NCI-H146 (cell line): ENCODE measurements around the gene PDE1C.
A peak's percentile ranks its signal among the peaks of the same experiment; 100 is the strongest.

Experiments
- DNase-seq: peaks from one replicate; lab custom pipeline; 2025; lab: John Stamatoyannopoulos, UW

The PDE1C gene

GRCh38 chr7:32074787-32075585, 4.8 kb upstream of the PDE1C start:
- no peak for DNase-seq

DNA sequence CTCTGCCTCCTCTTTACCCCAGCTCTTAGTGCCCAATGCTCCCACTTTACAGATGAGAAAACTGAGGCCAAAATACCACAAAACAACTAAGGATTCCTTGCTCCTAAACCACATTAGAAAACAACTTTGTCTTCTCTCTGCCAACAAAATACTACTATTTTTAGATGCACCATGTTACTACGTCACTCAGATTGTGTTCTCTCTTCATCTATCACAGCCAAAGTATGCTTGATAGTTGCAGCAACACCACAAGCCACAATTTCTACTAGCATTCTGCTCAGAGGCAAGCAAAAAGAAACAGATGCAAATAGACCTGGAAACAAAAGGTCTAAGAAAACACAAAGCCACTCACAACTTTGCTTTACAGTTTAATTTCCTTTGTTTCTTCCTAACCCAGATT, 3.3 kb upstream of the PDE1C start:
- no peak for DNase-seq

- no peak for DNase-seq
Observed at GRCh38 chr7:32072397-32072796, 2.2 kb upstream of the PDE1C start.

DNA sequence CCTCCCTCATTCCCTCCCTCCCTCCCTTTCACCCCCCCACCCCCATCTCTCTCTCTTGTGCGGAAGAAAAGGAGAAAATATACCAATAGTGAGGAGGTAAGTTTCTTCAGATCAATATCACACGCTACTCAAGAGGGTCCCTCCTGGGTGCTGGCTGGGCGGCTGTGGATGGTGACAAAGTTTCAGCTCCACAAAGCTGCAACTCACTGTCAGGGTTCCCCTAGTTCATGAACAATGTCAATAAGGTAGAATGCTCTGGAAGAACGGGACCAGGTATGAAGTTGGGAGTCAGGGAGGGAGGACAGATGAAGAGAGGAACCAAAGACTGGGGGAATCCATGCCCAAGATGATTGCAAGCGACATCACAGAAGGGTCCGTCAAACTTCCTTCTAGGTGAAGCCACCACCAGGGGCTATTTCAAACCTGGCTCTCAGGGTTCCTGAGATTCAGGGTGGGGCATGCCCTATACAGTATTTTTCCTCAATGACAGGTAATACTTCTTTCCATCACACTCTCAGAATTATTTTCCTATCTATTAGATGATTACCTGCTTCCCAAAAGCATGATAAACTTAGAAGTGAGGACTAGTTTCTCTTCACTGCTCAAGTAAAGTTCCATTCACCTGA, 1.4 kb upstream of the PDE1C start:
- no peak for DNase-seq

DNA sequence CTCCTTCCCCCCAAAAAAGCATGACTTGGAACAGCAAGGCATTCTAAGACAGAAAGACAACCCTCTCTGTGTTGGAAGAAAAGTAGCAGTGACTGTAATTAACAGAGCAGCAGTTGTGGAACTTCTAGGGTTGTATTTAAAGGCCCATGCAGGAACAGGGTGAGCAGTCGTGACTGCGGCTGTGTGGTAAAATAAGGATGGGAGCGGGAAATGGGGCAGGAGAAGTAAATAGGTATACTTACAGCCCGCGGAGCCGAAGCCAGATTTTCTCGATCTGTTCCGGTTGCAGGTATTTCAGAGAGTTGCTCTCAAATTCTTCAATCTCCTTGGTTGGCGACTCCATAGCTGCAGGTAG, 179 bp downstream of the PDE1C start:
- no peak for DNase-seq

- DNase-seq, result no peak
Observed at GRCh38 chr7:32069116-32069650, 1.0 kb downstream of the PDE1C start.

- DNase-seq, result no peak
Observed at GRCh38 chr7:32068411-32069101, 1.7 kb downstream of the PDE1C start.

DNA sequence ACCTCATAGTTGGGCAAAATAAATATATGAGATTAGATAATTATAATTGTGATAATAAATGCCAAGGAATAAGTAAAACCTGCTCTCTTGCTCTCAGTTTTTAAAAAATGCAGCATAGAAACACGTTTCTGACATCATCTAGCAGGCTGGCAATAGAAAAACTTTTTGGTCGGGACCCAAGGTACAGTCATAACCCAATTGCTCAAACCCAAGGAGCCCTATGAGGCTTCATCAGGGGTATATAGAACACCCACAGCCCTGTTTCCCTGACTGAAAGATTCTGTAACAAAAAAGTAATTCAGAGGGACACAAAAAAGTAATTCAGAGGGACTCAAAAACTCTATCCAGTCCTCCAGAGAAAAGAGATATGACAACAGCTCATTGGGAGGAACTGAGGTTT, 3.8 kb downstream of the PDE1C start:
- no peak for DNase-seq

DNA sequence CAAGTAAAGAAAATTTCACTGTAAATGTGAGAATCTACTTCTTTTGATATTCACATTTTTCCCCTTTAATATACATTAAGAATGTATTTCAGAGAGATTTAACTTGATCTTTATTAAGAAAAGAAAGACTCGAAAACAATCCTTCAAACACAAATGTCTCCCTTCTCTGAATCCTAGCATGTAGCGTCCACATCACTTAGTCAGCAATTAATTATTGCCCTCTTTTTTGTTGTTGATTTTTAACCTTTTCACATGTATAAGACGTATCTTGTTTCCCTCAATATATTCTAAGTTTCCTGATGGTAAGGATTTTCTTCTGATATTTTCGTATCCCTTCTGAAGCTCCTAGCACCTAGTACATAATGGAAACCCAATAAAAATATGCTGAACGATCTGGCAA, 6.6 kb downstream of the PDE1C start:
- DNase-seq, result no peak

DNA sequence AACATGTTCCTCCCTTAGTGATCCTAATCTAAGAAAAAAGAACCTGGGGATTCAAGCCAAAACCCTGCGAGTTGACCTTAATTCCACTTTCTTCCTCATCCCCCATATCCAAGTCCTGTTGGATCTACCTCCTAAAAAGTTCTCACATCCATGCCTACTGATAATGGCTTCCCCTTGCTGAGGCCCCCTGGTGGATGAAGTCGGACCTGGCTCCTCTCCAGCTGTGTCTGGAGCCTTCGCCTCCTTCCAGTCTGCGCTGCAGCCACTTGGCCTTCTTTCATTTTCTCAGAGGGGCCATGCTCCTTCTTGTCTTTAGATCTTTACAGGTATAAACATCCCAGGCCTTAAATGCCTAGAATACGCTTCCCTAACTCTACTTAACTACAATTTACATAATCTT, 8.1 kb downstream of the PDE1C start:
- DNase-seq, result peak; percentile 28

DNA sequence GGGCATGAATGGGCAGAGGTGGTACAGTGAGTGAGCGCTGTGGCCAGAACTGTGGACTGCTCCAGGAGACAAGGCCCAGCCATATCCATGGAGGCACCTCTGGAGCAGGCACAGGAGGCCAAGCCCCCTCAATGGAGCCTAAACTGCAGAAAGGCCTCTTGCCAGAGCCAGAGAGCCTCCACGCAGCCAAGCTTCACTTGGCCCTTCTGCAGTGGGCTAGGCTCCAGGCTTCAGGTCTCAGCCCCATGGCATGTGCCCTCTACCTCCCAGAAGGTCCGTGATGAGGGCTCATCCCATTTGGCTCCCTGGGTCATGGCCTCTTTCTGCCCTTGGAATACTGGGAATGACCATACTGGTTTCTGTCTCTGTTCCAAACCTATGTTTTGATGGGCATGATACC, 8.9 kb downstream of the PDE1C start:
- DNase-seq, result no peak

- DNase-seq, result no peak
Observed at GRCh38 chr7:32059289-32060011, 10.8 kb downstream of the PDE1C start.

DNA sequence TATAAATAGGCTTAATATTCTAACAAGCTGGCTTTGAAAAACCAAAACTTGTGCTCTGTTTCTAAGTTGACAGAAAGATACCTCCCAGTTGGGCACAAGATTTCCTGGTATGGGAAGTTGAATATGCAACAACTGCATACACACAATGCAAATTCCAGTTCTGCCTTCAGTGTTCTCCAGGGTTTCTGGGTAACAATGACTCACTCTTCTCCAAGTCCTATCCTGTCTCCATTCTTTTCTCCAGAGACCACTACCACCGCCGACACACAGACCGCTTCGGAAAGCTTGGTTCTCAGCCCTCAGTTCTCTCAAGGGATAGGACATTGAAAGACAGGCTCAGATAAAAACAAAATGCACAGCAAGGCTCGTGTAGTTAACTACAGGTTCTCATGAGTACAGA, 12.2 kb downstream of the PDE1C start:
- DNase-seq, result no peak

- no peak for DNase-seq
Observed at GRCh38 chr7:32056767-32057166, 13.4 kb downstream of the PDE1C start.

- no peak for DNase-seq
Observed at GRCh38 chr7:32053204-32053603, 17.0 kb downstream of the PDE1C start.

- DNase-seq, result no peak
Observed at GRCh38 chr7:32051128-32051527, 19.1 kb downstream of the PDE1C start.

- DNase-seq, result no peak
Observed at GRCh38 chr7:32049599-32049998, 20.6 kb downstream of the PDE1C start.

DNA sequence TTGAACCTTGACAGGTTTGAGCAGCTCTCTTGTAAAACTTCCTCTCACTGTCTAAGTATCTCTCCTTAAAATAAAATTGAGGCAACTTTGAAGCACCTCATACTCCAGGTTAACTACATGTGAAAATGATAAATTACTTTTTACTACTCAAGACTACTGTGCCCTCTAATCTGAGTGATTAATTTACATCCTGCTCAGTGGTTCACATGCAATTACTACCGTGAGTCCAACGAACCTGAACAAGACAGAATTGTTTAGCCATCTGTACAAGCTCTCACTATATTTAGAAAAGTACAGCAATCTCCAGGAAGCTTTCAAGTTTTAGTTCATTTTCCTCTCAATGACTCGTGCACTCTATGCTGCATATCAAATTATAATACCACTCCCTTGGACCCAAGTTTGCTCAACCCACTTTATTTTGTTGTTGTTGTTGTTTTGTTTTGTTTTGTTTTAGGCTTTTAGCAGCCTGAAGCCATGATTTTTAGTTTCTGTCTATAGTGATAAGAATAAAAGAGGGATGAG, 21.2 kb downstream of the PDE1C start:
- DNase-seq, result no peak

DNA sequence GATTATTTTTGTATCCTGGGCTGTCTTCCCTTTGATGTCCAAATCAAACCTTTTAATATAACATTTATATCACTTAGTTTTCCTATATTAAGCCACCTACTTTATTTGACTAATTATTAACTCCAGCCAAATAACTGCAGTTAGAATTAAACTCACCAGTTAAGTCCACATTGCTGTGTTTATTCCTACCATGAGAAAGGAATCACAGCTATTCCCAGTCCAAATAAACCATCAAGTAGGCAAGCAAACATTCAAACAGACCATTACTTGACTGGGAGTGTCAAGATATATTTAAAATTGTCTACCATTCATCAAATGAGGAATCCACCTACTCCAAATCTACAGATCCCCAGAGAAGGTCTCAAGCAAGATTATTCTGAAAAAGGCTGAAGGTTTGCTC, 22.4 kb downstream of the PDE1C start:
- DNase-seq, result no peak

DNA sequence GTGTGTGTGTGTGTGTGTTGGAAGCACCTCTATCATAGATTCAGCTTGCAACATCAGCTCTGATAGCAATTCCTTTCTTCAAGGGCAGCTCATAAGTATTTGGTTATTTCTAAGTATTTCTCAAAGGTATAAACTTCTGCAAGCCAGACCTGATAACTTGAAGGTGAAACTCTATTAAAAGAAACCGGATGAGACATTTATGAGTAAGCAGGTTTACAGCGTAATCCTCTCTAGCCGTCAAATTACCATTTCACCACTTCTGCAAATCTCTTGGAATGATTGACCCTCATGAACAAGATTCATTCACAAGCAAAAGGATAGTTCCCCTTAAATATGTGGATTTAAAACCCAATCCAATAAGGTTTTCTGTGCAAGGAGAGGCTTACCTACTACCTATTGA, 23.1 kb downstream of the PDE1C start:
- no peak for DNase-seq

GRCh38 chr7:32045228-32045627, 25.0 kb downstream of the PDE1C start:
- DNase-seq, result no peak

DNA sequence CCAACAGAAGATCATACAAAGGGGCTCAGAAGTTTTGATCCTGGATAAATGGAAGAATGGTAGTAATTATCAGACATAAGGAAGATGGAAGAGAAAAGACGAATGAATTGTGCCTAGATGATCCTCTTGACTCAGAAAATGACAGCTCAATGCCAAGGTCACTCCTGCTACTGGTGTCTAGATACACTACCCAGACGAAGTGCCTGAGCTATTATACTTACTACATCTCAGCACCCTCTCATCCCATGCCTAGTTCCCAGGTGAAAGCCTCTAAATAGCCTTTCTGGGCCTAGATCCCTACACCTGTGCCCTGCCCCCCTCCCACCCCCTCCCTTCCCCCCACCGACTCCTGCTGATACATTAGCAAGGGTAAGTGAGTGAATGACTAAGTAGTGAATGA, 25.5 kb downstream of the PDE1C start:
- no peak for DNase-seq
